ENCODE data around the gene IL17RC.

GRCh38 chr3:9932535-9932842 lies 15.6 kb downstream of the IL17RC start:
- TF ChIP-seq CTCF (IDR thresholded peaks at IDR 0.05; ENCODE audit: insufficient read depth, low read depth, low read length) (no peak), EZH2 (IDR thresholded peaks at IDR 0.05; ENCODE audit: insufficient read depth, low read length) (no peak)
